Ascending aorta (tissue), 2 donors: ENCODE results near the gene ATP4A. TPM values are rescaled to one million over a fixed set of nuclear protein-coding genes. Genes with fewer than 3 reads are reported as not detected.

Experiments
- DNase-seq, 2 donors: peaks; one replicate each; pipeline ENCODE4 v3.0.0-alpha.2; 2019; ENCODE audit warnings: low spot score in 2 of 2
- H3K27ac ChIP-seq, 2 donors: fragments of 200-600 bp; sonication (generic); one replicate each; pipeline ENCODE4 v1.5.1; 2016 to 2017; ENCODE audit warnings: mild to moderate bottlenecking in 1 of 2
- H3K27me3 ChIP-seq: fragments of 200-600 bp; sonication (generic); one replicate; pipeline ENCODE4 v1.5.1; 2017
- H3K36me3 ChIP-seq, 2 donors: fragments of 200-600 bp; sonication (generic); one replicate each; pipeline ENCODE4 v1.5.1; 2016
- H3K4me1 ChIP-seq, 2 donors: fragments of 200-600 bp; sonication (generic); one replicate each; pipeline ENCODE4 v1.5.1; 2016 to 2017; ENCODE audit warnings: mild to moderate bottlenecking in 1 of 2
- H3K4me3 ChIP-seq, 2 donors: fragments of 200-600 bp; sonication (generic); one replicate each; pipeline ENCODE4 v1.5.1; 2016 to 2017; ENCODE audit warnings: mild to moderate bottlenecking in 1 of 2
- H3K9me3 ChIP-seq, 2 donors: fragments of 200-600 bp; sonication (generic); one replicate each; pipeline ENCODE4 v1.5.1; 2016
- intact Hi-C: fragments of 100-400 bp; cut with DNase I; formaldehyde crosslinking; loops from one replicate; pipeline ENCODE4 v1.15.1; 2023
- total RNA-seq: library from RNA; depleted of rRNA; stranded (reverse); fragments of >200 nt; gene quantifications from one replicate; pipeline ENCODE4 v1.1.0, GENCODE V29; 2016
- TF ChIP-seq, protein P1 (sequence below), 3 experiments: fragments of 200-600 bp in 2 of 3; fragments of 450-650 bp in 1 of 3; sonication (generic) in 2 of 3; IDR thresholded peaks; one replicate each; pipeline ENCODE4 v1.5.1; 2016 to 2019; ENCODE audit warnings: antibody characterized with exemption in 3 of 3, mild to moderate bottlenecking in 1 of 3, moderate library complexity in 1 of 3

ATP4A gene
- total RNA-seq, 1 donor from 2014 or later: not detected

- TF ChIP-seq, protein P1, sequence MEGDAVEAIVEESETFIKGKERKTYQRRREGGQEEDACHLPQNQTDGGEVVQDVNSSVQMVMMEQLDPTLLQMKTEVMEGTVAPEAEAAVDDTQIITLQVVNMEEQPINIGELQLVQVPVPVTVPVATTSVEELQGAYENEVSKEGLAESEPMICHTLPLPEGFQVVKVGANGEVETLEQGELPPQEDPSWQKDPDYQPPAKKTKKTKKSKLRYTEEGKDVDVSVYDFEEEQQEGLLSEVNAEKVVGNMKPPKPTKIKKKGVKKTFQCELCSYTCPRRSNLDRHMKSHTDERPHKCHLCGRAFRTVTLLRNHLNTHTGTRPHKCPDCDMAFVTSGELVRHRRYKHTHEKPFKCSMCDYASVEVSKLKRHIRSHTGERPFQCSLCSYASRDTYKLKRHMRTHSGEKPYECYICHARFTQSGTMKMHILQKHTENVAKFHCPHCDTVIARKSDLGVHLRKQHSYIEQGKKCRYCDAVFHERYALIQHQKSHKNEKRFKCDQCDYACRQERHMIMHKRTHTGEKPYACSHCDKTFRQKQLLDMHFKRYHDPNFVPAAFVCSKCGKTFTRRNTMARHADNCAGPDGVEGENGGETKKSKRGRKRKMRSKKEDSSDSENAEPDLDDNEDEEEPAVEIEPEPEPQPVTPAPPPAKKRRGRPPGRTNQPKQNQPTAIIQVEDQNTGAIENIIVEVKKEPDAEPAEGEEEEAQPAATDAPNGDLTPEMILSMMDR (IDR thresholded peaks at IDR 0.05): no peak
- no peak for DNase-seq
Observed at GRCh38 chr19:35521124-35521743, 42.2 kb downstream of the ATP4A start.

DNA sequence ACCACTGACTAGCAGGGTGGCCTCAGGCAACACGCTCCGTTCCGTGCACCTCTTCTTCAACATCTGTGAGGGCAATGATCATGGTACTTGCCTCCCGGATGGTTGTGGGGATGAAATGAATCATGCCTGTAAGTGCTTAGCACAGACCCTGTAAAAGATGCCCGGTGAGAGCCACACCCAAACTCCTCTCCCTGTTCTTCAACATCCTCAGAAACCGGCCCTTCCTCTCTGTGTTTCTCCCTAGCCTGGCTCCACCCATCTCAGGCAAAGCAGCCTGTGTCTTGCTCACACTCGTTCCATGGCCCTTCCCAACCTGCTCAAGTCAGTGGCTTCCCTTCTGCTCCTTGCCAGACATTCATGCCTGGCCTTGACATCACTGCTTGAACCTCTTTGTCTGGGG is 44.2 kb downstream of the ATP4A start:
- no peak for DNase-seq
- H3K27me3 ChIP-seq: no peaks in the 10 kb centered on the region
- TF ChIP-seq, protein P1 (IDR thresholded peaks at IDR 0.05): no peak

More at GRCh38 chr19:35521124-35521743, 42.2 kb downstream of the ATP4A start:
- Histone ChIP-seq H3K36me3 (no peaks in the 10 kb centered on the region), H3K4me1 (no peaks in the 10 kb centered on the region), H3K9me3 (no peaks in the 10 kb centered on the region), H3K27me3 (no peaks in the 10 kb centered on the region), H3K4me3 (no peak overlapping the region), H3K27ac (no peak overlapping the region)
- intact Hi-C loops: no loop called here

GRCh38 chr19:35518313-35518712 is 45.1 kb downstream of the ATP4A start:
- TF ChIP-seq, protein P1 (IDR thresholded peaks at IDR 0.05): no peak
- Histone ChIP-seq H3K4me1 (no peaks in the 10 kb centered on the region), H3K9me3 (no peaks in the 10 kb centered on the region), H3K27me3 (no peaks in the 10 kb centered on the region), H3K4me3 (no peak overlapping the region), H3K27ac (no peak overlapping the region), H3K36me3 (no peaks in the 10 kb centered on the region)
- intact Hi-C loops: no loop called here
- no peak for DNase-seq

More for the DNA sequence above, 44.2 kb downstream of the ATP4A start:
- no peaks in the 10 kb centered on the region for H3K36me3 ChIP-seq
- intact Hi-C loops: no loop called here
- H3K9me3 ChIP-seq: no peaks in the 10 kb centered on the region
- H3K27ac ChIP-seq: no peak overlapping the region
- no peaks in the 10 kb centered on the region for H3K4me1 ChIP-seq
- no peak overlapping the region for H3K4me3 ChIP-seq

DNA sequence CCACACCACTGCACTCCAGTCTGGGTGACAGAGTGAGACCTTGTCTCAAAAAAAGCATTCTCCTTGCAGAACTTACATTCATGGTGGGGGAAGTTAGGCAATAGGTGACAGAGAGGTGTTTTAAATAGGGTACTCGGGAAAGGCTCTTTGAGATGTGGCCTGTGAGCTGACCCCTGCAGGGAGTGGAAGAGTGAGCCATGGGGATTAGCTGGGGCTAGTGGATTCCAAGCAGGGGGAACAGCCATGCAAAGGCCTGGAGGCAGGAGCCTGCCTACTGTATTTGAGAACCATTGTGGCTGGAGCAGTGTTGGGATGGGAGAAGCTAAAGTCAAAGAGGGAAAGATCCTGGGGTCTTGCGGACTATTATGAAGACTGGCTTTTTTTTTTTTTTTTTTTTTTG is 46.1 kb downstream of the ATP4A start:
- H3K36me3 ChIP-seq: no peaks in the 10 kb centered on the region

GRCh38 chr19:35516310-35516709 is 47.1 kb downstream of the ATP4A start:
- no peaks in the 10 kb centered on the region for H3K4me1 ChIP-seq
- TF ChIP-seq, protein P1 (IDR thresholded peaks at IDR 0.05): no peak
- H3K9me3 ChIP-seq: no peaks in the 10 kb centered on the region
- no peak overlapping the region for H3K27ac ChIP-seq
- intact Hi-C loops: no loop called here
- no peak for DNase-seq
- no peaks in the 10 kb centered on the region for H3K36me3 ChIP-seq
- H3K27me3 ChIP-seq: no peaks in the 10 kb centered on the region
- H3K4me3 ChIP-seq: no peak overlapping the region

More for the DNA sequence above, 46.1 kb downstream of the ATP4A start:
- Histone ChIP-seq H3K4me3 (no peak overlapping the region), H3K27me3 (no peaks in the 10 kb centered on the region), H3K27ac (no peak overlapping the region), H3K4me1 (no peaks in the 10 kb centered on the region), H3K9me3 (no peaks in the 10 kb centered on the region)
- intact Hi-C loops: no loop called here
- no peak for DNase-seq
- TF ChIP-seq, protein P1 (IDR thresholded peaks at IDR 0.05): no peak
